Esophagus squamous epithelium (tissue), 5 donors: ENCODE data around the gene SPAG9. TPM values are rescaled to one million over a fixed set of nuclear protein-coding genes. Genes with fewer than 3 reads are reported as not detected.

Experiments
- DNase-seq: peaks from one replicate; lab custom pipeline; 2025; lab: John Stamatoyannopoulos, UW
- H3K27ac ChIP-seq, 4 donors: fragments of 200-600 bp; sonication (generic); one replicate each; pipeline ENCODE4 v1.5.1; 2016 to 2019; ENCODE audit warnings: mild to moderate bottlenecking in 1 of 4
- H3K27me3 ChIP-seq, 4 donors: fragments of 200-600 bp; sonication (generic); 1 replicate in 3 of 4; 2 replicates in 1 of 4; pipeline versions ENCODE4 v1.5.1 to v1.6.0; 2017 to 2021; ENCODE audit warnings: antibody characterized with exemption in 1 of 4
- H3K36me3 ChIP-seq, 3 donors: fragments of 200-600 bp; sonication (generic); one replicate each; pipeline ENCODE4 v1.5.1; 2016 to 2019
- H3K4me1 ChIP-seq, 3 donors: fragments of 200-600 bp; sonication (generic); one replicate each; pipeline ENCODE4 v1.5.1; 2017 to 2019
- H3K4me3 ChIP-seq, 4 donors: fragments of 200-600 bp; sonication (generic); 1 replicate in 3 of 4; 2 replicates in 1 of 4; pipeline ENCODE4 v1.5.1; 2016 to 2019; ENCODE audit warnings: mild to moderate bottlenecking in 2 of 4, moderate library complexity in 1 of 4
- H3K9me3 ChIP-seq, 3 donors: fragments of 200-600 bp; sonication (generic); one replicate each; pipeline ENCODE4 v1.5.1; 2016 to 2019
- POLR2A ChIP-seq, 4 donors: fragments of 450-650 bp; IDR thresholded peaks; one replicate each; pipeline ENCODE4 v1.6.1; 2017; ENCODE audit warnings: antibody characterized with exemption in 4 of 4, mild to moderate bottlenecking in 4 of 4, moderate library complexity in 3 of 4
- WGBS, 2 donors: methylation state at CpG; one replicate each; pipeline ENCODE4 v1.1.5; 2018; 5-methylcytosine and 5-hydroxymethylcytosine counted together
- intact Hi-C: fragments of 100-400 bp; cut with DNase I; formaldehyde crosslinking; loops from one replicate; pipeline ENCODE4 v1.15.0; 2022
- total RNA-seq, 4 donors: library from RNA; depleted of rRNA; stranded (reverse); fragments of >200 nt; gene quantifications; one replicate each; pipeline ENCODE4 v1.1.0, GENCODE V29; 2016
- TF ChIP-seq, protein P1 (sequence below), 6 experiments: fragments of 450-650 bp in 4 of 6; fragments of 200-600 bp in 2 of 6; sonication (generic) in 2 of 6; IDR thresholded peaks; one replicate each; pipeline ENCODE4 v1.5.1; 2016 to 2019; ENCODE audit warnings: antibody characterized with exemption in 6 of 6, mild to moderate bottlenecking in 4 of 6, moderate library complexity in 4 of 6
- donor health status: DM: yes; HTN: yes; CAD: no.

SPAG9 gene
- total RNA-seq, 4 donors from 2014 or later = 25.6 to 88.5 (median 49.9) TPM

DNA sequence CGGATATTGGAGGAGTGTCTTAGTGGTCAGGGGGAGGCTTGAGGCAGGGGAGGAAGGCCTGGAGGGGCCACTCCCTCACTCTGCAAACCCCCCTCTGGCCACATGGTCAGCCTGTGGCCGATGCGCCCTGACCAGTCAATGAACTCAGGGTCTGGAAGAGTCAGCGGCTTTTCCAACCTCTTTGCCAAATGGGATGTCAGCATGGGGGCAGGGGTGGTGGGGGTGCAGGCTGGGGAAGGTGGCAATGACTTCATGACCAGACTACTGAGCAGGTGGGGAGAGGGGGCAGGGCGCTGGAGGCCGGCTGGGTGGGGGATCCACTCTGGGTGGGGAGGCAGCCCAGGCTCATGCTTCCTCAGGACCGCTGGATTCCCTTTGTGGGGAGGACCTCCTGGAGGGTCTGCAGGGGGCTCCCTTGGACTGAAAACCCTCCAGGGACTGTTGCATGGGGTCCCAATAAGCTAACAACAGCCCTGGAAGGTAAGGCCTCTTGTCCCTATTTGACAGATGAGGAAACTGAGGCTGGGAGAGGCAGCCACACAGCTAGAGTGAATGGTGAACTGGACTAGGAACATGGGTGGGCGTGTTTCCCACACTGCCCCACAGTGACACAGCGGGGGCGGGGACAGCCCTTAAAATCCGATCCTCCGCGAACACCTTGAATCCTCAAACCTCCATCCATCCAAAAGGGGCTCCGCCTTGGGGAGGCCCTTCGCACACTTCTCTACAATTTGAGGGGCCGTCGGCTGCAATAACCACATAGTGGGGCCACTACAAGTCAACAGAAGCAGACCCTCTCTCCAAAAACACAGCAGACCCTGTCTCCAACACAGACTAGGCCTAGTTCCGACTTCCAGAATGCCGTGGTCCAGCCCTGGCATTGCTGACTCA is 173.5 kb downstream of the SPAG9 start:
- Histone ChIP-seq H3K27ac (peak overlapping the region in 3 of 4 donors; percentile 91 to 95 (median 93)), H3K9me3 (no peaks in the 10 kb centered on the region), H3K4me3 (no peak overlapping the region), H3K36me3 (no peaks in the 10 kb centered on the region), H3K27me3 (no peaks in the 10 kb centered on the region), H3K4me1 (peaks cover 41 to 68% (median 46%) of the 10 kb centered on the region in 3 donors)
- TF ChIP-seq POLR2A (IDR thresholded peaks at IDR 0.05) = no peak
- TF ChIP-seq, protein P1, sequence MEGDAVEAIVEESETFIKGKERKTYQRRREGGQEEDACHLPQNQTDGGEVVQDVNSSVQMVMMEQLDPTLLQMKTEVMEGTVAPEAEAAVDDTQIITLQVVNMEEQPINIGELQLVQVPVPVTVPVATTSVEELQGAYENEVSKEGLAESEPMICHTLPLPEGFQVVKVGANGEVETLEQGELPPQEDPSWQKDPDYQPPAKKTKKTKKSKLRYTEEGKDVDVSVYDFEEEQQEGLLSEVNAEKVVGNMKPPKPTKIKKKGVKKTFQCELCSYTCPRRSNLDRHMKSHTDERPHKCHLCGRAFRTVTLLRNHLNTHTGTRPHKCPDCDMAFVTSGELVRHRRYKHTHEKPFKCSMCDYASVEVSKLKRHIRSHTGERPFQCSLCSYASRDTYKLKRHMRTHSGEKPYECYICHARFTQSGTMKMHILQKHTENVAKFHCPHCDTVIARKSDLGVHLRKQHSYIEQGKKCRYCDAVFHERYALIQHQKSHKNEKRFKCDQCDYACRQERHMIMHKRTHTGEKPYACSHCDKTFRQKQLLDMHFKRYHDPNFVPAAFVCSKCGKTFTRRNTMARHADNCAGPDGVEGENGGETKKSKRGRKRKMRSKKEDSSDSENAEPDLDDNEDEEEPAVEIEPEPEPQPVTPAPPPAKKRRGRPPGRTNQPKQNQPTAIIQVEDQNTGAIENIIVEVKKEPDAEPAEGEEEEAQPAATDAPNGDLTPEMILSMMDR (IDR thresholded peaks at IDR 0.05) = no peak
- intact Hi-C loops = no loop called here
- WGBS, 2 donors = 92 to 93% methylated on average over 11 to 13 of the region's 19 CpGs
- no peak for DNase-seq

DNA sequence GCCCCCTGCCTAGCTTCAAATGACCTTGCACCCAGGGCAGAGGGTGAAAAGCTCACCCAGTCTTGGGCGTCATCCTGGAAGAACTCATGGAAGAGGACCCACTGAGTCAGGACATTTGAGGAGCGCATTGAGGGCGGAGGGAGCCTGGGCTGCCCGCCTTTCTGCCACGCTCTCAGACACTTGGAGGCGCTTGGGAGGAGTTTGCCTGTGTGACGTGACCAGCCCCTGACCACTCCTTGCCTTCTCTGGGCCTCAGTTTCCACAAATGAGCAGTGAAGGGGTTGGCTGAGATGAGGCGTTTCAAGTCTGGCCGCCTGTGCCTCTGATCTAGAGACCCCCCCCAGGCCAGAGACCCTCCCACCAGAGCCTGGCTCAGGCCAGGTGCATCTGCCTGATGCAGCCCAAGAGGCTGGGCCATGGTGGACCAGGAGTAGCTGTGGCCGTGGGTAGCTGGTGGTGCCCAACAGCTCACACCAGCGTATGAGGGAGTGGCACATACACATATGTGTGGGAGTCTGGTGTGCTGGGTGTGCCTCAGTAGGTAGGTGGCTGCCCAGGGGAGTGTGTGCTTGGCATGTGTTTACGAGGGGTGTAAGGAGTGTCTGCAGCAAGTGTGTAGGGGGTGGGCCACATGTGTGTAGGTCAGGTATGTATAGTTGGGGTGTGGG is 174.3 kb downstream of the SPAG9 start:
- H3K9me3 ChIP-seq = no peaks in the 10 kb centered on the region
- no peak for DNase-seq
- WGBS, 2 donors = 88 to 96% methylated on average over 3 to 10 of the region's 12 CpGs
- no peak overlapping the region for H3K4me3 ChIP-seq
- H3K36me3 ChIP-seq = no peaks in the 10 kb centered on the region
- H3K27ac ChIP-seq = peak overlapping the region in 1 of 4 donors; percentile 22
- TF ChIP-seq, protein P1 (IDR thresholded peaks at IDR 0.05) = no peak
- no peak for TF ChIP-seq POLR2A (IDR thresholded peaks at IDR 0.05)
- no peaks in the 10 kb centered on the region for H3K27me3 ChIP-seq
- peaks cover 36 to 60% (median 46%) of the 10 kb centered on the region in 3 donors for H3K4me1 ChIP-seq
- intact Hi-C loops = no loop called here

DNA sequence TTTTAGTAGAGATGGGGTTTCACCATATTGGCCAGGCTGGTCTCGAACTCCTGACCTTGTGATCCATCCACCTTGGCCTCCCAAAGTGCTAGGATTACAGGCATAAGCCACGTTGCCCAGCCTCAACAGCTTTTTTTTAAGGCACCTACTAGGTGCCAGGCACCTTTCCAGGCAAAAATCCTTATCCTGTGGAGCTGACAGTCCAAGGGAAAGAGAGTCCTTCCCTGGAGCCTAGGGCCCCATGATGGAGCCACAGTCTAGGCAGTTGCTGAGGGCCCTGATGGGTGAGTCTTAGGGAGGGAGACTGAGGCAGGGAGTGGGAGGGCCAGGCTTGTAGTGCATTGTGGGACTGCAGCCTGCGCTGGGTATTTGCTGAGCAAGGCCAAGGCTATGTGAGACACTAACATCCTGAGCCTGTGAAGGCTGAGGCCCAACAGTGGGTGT is 174.9 kb downstream of the SPAG9 start:
- Histone ChIP-seq H3K27me3 (no peaks in the 10 kb centered on the region), H3K4me3 (no peak overlapping the region), H3K4me1 (peaks cover 32 to 55% (median 41%) of the 10 kb centered on the region in 3 donors), H3K27ac (no peak overlapping the region), H3K36me3 (no peaks in the 10 kb centered on the region), H3K9me3 (no peaks in the 10 kb centered on the region)
- DNase-seq = no peak
- intact Hi-C loops = no loop called here
- no peak for TF ChIP-seq POLR2A (IDR thresholded peaks at IDR 0.05)
- TF ChIP-seq, protein P1 (IDR thresholded peaks at IDR 0.05) = no peak
- 71 to 88% methylated on average over 1 to 2 of the region's 3 CpGs for WGBS, 2 donors

DNA sequence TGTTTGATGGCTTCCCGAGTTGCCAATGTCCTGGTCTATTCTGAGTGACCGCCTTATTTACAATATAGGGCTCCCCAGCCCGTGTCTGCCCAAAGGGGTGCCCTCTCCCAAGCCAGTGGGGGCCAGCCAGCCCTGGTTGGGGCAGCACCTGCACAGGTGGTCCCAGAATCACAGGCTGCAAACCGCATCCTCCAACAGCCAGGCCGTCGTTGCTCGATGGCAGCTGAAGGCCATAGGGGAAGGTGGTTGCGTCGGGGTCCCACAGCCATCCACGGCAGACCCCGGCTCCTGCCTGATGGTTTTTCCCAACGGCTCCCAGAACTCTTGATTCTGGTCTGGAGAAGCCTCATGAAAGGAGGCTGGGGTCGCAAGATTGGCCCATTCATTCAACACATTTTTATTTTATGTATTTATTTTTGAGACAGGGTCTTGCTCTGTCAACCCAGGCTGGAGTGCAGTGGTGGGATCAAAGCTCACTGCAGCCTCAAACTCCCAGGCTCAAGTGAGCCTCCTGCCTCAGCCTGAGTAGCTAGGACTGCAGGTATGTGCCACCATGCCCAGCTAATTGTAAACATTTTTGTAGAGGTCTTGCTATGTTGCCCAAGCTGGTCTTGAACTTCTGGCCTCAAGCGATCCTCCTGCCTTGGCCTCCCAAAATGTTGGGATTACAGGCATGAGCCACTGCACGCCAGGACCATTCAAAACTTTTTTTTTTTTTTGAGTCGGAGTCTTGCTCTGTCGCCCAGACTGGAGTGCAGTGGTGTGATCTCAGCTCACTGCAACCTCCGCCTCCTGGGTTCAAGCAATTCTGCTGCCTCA is 175.6 kb downstream of the SPAG9 start:
- Histone ChIP-seq H3K4me1 (peaks cover 26 to 48% (median 34%) of the 10 kb centered on the region in 3 donors), H3K4me3 (peak overlapping the region in 3 of 4 donors; percentile 44 to 67 (median 54)), H3K27ac (peak overlapping the region; percentile 57 to 83 (median 81)), H3K27me3 (no peaks in the 10 kb centered on the region), H3K36me3 (no peaks in the 10 kb centered on the region), H3K9me3 (no peaks in the 10 kb centered on the region)
- intact Hi-C loops = no loop called here
- no peak for DNase-seq
- 67 to 72% methylated on average over 4 of the region's 18 CpGs for WGBS, 2 donors
- no peak for TF ChIP-seq POLR2A (IDR thresholded peaks at IDR 0.05)
- TF ChIP-seq, protein P1 (IDR thresholded peaks at IDR 0.05) = no peak
